WTC11 (cell line): ENCODE results near the gene BLOC1S3. TPM values are rescaled to one million over a fixed set of nuclear protein-coding genes. Genes with fewer than 3 reads are reported as not detected.

ENCODE experiments used
- ATAC-seq: fragments of 200-7000 bp; cut with Tn5 transposase; 2 replicates; pipeline ENCODE4 v1.10.0; 2021; ENCODE audit warnings: mild to moderate bottlenecking, moderate library complexity
- CTCF ChIA-PET: fragments of 300-600 bp; sonication (Branson Sonifier 250); formaldehyde crosslinking; loops from one replicate; lab custom pipeline; 2021; ENCODE audit warnings: antibody characterized with exemption; lab: Charles Lee
- POLR2A ChIA-PET: fragments of 350-600 bp; sonication (Branson Sonifier 250); formaldehyde crosslinking; loops from one replicate; lab custom pipeline; 2021; ENCODE audit warnings: antibody characterized with exemption; lab: Charles Lee
- DNase-seq: peaks from one replicate; pipeline ENCODE4 v3.0.0; 2021; ENCODE audit warnings: low spot score
- H3K27ac Mint-ChIP-seq: 2 replicates; pipeline ENCODE4 v1.8.0; 2021; ENCODE audit warnings: mixed read lengths
- H3K27me3 Mint-ChIP-seq: 2 replicates; pipeline ENCODE4 v1.8.0; 2021; ENCODE audit warnings: low read depth, mild to moderate bottlenecking, moderate library complexity, mixed read lengths
- H3K36me3 Mint-ChIP-seq: 2 replicates; pipeline ENCODE4 v1.8.0; 2021; ENCODE audit warnings: mixed read lengths
- H3K4me1 Mint-ChIP-seq: 2 replicates; pipeline ENCODE4 v1.8.0; 2022; ENCODE audit warnings: mixed read lengths
- H3K4me3 Mint-ChIP-seq: 2 replicates; pipeline ENCODE4 v1.8.0; 2021; ENCODE audit warnings: mild to moderate bottlenecking, moderate library complexity, mixed read lengths
- H3K9me3 Mint-ChIP-seq: 2 replicates; pipeline ENCODE4 v1.8.0; 2021; ENCODE audit warnings: mixed read lengths
- CBFB ChIP-seq: sonication (generic); formaldehyde crosslinking; IDR thresholded peaks from 2 replicates; pipeline ENCODE4 v1.8.1; 2022; ENCODE audit warnings: mild to moderate bottlenecking, low read depth, missing genetic modification reagents
- GABPB1 ChIP-seq: sonication (generic); formaldehyde crosslinking; IDR thresholded peaks from 2 replicates; pipeline ENCODE4 v1.8.1; 2023; ENCODE audit warnings: mild to moderate bottlenecking, missing genetic modification reagents
- HMGA2 ChIP-seq: fragments of 250-450 bp; sonication (Bioruptor Pico); IDR thresholded peaks from 2 replicates; pipeline ENCODE4 v1.4.0; 2021; ENCODE audit warnings: mild to moderate bottlenecking, moderate library complexity
- JUN ChIP-seq: sonication (generic); formaldehyde crosslinking; IDR thresholded peaks from 2 replicates; pipeline ENCODE4 v1.8.0; 2023; ENCODE audit warnings: mild to moderate bottlenecking, missing genetic modification reagents
- OVOL2 ChIP-seq: fragments of 250-450 bp; sonication (Bioruptor Pico); IDR thresholded peaks from 2 replicates; pipeline ENCODE4 v1.9.0; 2021; ENCODE audit warnings: mild to moderate bottlenecking, borderline replicate concordance
- SMAD4 ChIP-seq: sonication (generic); formaldehyde crosslinking; IDR thresholded peaks from 2 replicates; pipeline ENCODE4 v1.8.0; 2022; ENCODE audit warnings: mild to moderate bottlenecking, missing genetic modification reagents
- SOX15 ChIP-seq: fragments of 250-450 bp; sonication (Bioruptor Pico); IDR thresholded peaks from 2 replicates; pipeline ENCODE4 v1.9.0; 2021; ENCODE audit warnings: mild to moderate bottlenecking
- TP53 ChIP-seq: sonication (generic); formaldehyde crosslinking; IDR thresholded peaks from 2 replicates; pipeline ENCODE4 v1.8.1; 2023; ENCODE audit warnings: mild to moderate bottlenecking, missing genetic modification reagents
- ZNF263 ChIP-seq: sonication (generic); formaldehyde crosslinking; IDR thresholded peaks from 2 replicates; pipeline ENCODE4 v1.8.1; 2022; ENCODE audit warnings: low read depth, mild to moderate bottlenecking, moderate library complexity, missing genetic modification reagents
- ZNF396 ChIP-seq: fragments of 250-450 bp; sonication (Bioruptor Pico); IDR thresholded peaks from 2 replicates; pipeline ENCODE4 v1.8.0; 2021; ENCODE audit warnings: mild to moderate bottlenecking, moderate library complexity, borderline replicate concordance
- ZNF671 ChIP-seq: fragments of 250-450 bp; sonication (Bioruptor Pico); IDR thresholded peaks from 2 replicates; pipeline ENCODE4 v1.8.0; 2021; ENCODE audit warnings: mild to moderate bottlenecking
- total RNA-seq: library from RNA; stranded (reverse); gene quantifications from 3 replicates; pipeline ENCODE4 v1.2.3, GENCODE V29; 2021
- TF ChIP-seq, protein P1 (sequence below): sonication (generic); formaldehyde crosslinking; IDR thresholded peaks from 2 replicates; pipeline ENCODE4 v1.8.1; 2023; ENCODE audit warnings: mild to moderate bottlenecking, missing genetic modification reagents
- TF ChIP-seq, protein P2 (sequence below): fragments of 250-450 bp; sonication (Bioruptor Pico); IDR thresholded peaks from 2 replicates; pipeline ENCODE4 v2.1.2; 2022; ENCODE audit warnings: mild to moderate bottlenecking, moderate library complexity
- TF ChIP-seq, protein P3 (sequence below): fragments of 250-450 bp; sonication (Bioruptor Pico); IDR thresholded peaks from 2 replicates; pipeline ENCODE4 v1.9.0; 2021; ENCODE audit warnings: mild to moderate bottlenecking, borderline replicate concordance
- TF ChIP-seq, protein P4 (sequence below): sonication (generic); formaldehyde crosslinking; IDR thresholded peaks from 2 replicates; pipeline ENCODE4 v1.8.0; 2022; ENCODE audit warnings: mild to moderate bottlenecking, missing genetic modification reagents
- TF ChIP-seq, protein P5 (sequence below): sonication (generic); formaldehyde crosslinking; IDR thresholded peaks from 2 replicates; pipeline ENCODE4 v1.8.0; 2022; ENCODE audit warnings: mild to moderate bottlenecking, missing genetic modification reagents

BLOC1S3 gene
- total RNA-seq, 1 experiment from 2014 or later, result 10.0 TPM

DNA sequence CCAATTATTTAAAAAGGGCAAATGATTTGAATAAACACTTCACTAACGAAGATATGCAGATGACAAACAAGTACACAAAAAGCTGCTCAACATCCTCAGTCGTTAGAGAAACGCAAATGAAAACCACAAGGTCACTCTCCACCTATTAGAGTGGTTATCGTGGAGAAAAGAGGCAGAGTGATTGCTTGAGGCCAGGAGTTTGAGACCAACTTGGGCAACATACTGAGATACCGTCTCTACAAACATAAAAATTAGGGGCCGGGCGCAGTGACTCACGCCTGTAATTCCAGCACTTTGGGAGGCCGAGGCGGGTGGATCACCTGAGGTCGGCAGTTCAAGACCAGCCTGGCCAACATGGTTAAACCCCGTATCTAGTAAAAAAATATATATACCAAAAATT is 27.2 kb downstream of the BLOC1S3 start:
- CTCF ChIA-PET, result interaction anchor here (1.1 kb wide), 1 partner anchor 12 kb away, joined by 3 read pairs; no protein-coding TSS in a partner anchor
- TF ChIP-seq, protein P1, sequence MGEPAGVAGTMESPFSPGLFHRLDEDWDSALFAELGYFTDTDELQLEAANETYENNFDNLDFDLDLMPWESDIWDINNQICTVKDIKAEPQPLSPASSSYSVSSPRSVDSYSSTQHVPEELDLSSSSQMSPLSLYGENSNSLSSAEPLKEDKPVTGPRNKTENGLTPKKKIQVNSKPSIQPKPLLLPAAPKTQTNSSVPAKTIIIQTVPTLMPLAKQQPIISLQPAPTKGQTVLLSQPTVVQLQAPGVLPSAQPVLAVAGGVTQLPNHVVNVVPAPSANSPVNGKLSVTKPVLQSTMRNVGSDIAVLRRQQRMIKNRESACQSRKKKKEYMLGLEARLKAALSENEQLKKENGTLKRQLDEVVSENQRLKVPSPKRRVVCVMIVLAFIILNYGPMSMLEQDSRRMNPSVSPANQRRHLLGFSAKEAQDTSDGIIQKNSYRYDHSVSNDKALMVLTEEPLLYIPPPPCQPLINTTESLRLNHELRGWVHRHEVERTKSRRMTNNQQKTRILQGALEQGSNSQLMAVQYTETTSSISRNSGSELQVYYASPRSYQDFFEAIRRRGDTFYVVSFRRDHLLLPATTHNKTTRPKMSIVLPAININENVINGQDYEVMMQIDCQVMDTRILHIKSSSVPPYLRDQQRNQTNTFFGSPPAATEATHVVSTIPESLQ, result no peak
- no peak for TF ChIP-seq HMGA2 (CRISPR knock-in tag)
- no peaks in the 10 kb centered on the region for H3K9me3 Mint-ChIP-seq
- peaks cover 3% of the 10 kb centered on the region; the same call in 1 of the 2 replicates for H3K27me3 Mint-ChIP-seq
- H3K27ac Mint-ChIP-seq, result no peak overlapping the region
- no peak for ATAC-seq
- H3K36me3 Mint-ChIP-seq, result no peaks in the 10 kb centered on the region
- POLR2A ChIA-PET, result no interaction called here
- DNase-seq, result no peak
- H3K4me3 Mint-ChIP-seq, result no peak overlapping the region
- no peaks in the 10 kb centered on the region for H3K4me1 Mint-ChIP-seq

DNA sequence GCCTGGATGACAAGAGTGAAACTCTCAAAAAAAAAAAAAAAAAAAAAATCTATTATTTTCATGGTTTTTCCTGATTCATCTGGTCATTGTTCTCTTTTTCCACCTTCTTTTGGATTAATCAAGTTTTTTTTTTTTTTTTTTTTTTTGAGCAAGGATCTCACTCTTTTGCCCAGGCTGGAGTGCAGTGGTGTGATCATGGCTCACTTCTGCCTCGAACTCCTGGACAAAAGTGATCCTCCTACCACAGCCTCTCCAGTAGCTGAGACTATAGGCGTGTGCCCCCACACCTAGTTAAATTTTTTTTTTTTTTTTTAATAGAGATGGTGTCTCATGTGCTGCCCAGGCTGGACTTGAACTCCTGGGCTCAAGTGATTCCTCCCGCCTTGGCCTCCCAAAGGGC is 27.7 kb downstream of the BLOC1S3 start:
- Mint-ChIP-seq H3K9me3 (no peaks in the 10 kb centered on the region), H3K4me3 (no peak overlapping the region), H3K4me1 (peaks cover under 1% of the 10 kb centered on the region; the same call in 1 of the 2 replicates), H3K36me3 (no peaks in the 10 kb centered on the region), H3K27ac (no peak overlapping the region), H3K27me3 (peaks cover 3% of the 10 kb centered on the region; the same call in 1 of the 2 replicates)
- ATAC-seq, result no peak
- DNase-seq, result no peak
- ChIA-PET POLR2A (no interaction called here), CTCF (no interaction called here)
- TF ChIP-seq ZNF671 (no peak), SMAD4 (no peak), ZNF263 (no peak), SOX15 (no peak), JUN (CRISPR knock-in tag) (no peak), GABPB1 (no peak), OVOL2 (CRISPR knock-in tag) (no peak), ZNF396 (no peak), CBFB (CRISPR knock-in tag) (no peak), TP53 (CRISPR knock-in tag) (no peak)
- TF ChIP-seq, protein P2, sequence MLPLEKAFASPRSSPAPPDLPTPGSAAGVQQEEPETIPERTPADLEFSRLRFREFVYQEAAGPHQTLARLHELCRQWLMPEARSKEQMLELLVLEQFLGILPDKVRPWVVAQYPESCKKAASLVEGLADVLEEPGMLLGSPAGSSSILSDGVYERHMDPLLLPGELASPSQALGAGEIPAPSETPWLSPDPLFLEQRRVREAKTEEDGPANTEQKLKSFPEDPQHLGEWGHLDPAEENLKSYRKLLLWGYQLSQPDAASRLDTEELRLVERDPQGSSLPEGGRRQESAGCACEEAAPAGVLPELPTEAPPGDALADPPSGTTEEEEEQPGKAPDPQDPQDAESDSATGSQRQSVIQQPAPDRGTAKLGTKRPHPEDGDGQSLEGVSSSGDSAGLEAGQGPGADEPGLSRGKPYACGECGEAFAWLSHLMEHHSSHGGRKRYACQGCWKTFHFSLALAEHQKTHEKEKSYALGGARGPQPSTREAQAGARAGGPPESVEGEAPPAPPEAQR (CRISPR knock-in tag), result no peak
- TF ChIP-seq, protein P3, sequence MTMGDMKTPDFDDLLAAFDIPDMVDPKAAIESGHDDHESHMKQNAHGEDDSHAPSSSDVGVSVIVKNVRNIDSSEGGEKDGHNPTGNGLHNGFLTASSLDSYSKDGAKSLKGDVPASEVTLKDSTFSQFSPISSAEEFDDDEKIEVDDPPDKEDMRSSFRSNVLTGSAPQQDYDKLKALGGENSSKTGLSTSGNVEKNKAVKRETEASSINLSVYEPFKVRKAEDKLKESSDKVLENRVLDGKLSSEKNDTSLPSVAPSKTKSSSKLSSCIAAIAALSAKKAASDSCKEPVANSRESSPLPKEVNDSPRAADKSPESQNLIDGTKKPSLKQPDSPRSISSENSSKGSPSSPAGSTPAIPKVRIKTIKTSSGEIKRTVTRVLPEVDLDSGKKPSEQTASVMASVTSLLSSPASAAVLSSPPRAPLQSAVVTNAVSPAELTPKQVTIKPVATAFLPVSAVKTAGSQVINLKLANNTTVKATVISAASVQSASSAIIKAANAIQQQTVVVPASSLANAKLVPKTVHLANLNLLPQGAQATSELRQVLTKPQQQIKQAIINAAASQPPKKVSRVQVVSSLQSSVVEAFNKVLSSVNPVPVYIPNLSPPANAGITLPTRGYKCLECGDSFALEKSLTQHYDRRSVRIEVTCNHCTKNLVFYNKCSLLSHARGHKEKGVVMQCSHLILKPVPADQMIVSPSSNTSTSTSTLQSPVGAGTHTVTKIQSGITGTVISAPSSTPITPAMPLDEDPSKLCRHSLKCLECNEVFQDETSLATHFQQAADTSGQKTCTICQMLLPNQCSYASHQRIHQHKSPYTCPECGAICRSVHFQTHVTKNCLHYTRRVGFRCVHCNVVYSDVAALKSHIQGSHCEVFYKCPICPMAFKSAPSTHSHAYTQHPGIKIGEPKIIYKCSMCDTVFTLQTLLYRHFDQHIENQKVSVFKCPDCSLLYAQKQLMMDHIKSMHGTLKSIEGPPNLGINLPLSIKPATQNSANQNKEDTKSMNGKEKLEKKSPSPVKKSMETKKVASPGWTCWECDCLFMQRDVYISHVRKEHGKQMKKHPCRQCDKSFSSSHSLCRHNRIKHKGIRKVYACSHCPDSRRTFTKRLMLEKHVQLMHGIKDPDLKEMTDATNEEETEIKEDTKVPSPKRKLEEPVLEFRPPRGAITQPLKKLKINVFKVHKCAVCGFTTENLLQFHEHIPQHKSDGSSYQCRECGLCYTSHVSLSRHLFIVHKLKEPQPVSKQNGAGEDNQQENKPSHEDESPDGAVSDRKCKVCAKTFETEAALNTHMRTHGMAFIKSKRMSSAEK, result no peak
- TF ChIP-seq, protein P4, sequence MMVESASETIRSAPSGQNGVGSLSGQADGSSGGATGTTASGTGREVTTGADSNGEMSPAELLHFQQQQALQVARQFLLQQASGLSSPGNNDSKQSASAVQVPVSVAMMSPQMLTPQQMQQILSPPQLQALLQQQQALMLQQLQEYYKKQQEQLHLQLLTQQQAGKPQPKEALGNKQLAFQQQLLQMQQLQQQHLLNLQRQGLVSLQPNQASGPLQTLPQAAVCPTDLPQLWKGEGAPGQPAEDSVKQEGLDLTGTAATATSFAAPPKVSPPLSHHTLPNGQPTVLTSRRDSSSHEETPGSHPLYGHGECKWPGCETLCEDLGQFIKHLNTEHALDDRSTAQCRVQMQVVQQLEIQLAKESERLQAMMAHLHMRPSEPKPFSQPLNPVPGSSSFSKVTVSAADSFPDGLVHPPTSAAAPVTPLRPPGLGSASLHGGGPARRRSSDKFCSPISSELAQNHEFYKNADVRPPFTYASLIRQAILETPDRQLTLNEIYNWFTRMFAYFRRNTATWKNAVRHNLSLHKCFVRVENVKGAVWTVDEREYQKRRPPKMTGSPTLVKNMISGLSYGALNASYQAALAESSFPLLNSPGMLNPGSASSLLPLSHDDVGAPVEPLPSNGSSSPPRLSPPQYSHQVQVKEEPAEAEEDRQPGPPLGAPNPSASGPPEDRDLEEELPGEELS (CRISPR knock-in tag), result no peak
- TF ChIP-seq, protein P5, sequence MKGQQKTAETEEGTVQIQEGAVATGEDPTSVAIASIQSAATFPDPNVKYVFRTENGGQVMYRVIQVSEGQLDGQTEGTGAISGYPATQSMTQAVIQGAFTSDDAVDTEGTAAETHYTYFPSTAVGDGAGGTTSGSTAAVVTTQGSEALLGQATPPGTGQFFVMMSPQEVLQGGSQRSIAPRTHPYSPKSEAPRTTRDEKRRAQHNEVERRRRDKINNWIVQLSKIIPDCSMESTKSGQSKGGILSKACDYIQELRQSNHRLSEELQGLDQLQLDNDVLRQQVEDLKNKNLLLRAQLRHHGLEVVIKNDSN (CRISPR knock-in tag), result no peak
